GM19351 (cell line): ENCODE results near the gene NCR1.
"Not testable (repeated sequence)": the region's sequence is repeated elsewhere in the genome, so short reads cannot be mapped to it uniquely, and the experiment has no call there.

ENCODE experiments used
- ATAC-seq: cut with Tn5 transposase; IDR thresholded peaks from one replicate; pipeline ENCODE4 v1.9.1; 2021; ENCODE audit warnings: mild to moderate bottlenecking, moderate library complexity; ENCODE audit not compliant: unreplicated experiment

The NCR1 gene

GRCh38 chr19:54905803-54906511 lies at the start of gene NCR1:
Gene NCR1, plus strand, starts transcription at chr19:54906148. Its CDS starts 40 bp downstream, at chr19:54906188.
- no peak for ATAC-seq

GRCh38 chr19:54858476-54858875 lies 47.5 kb upstream of the NCR1 start:
- not testable (repeated sequence) for ATAC-seq

- not testable (repeated sequence) for ATAC-seq
Observed at GRCh38 chr19:54859421-54859820, 46.5 kb upstream of the NCR1 start.

GRCh38 chr19:54863459-54863858 lies 42.5 kb upstream of the NCR1 start:
- not testable (repeated sequence) for ATAC-seq

GRCh38 chr19:54871696-54872095 lies 34.3 kb upstream of the NCR1 start:
- no peak for ATAC-seq

GRCh38 chr19:54873990-54874389 lies 32.0 kb upstream of the NCR1 start, which contains the start of gene FCAR:
Gene FCAR, plus strand, starts transcription at chr19:54874235. Its CDS starts 55 bp downstream, at chr19:54874290.
- ATAC-seq, result no peak

GRCh38 chr19:54875506-54875905 lies 30.4 kb upstream of the NCR1 start:
- no peak for ATAC-seq

GRCh38 chr19:54877471-54877870 lies 28.5 kb upstream of the NCR1 start:
- no peak for ATAC-seq

GRCh38 chr19:54881884-54882283 lies 24.1 kb upstream of the NCR1 start:
- ATAC-seq, result no peak

GRCh38 chr19:54882758-54883157 lies 23.2 kb upstream of the NCR1 start:
- ATAC-seq, result no peak

GRCh38 chr19:54883228-54883627 lies 22.7 kb upstream of the NCR1 start:
- ATAC-seq, result no peak

- ATAC-seq, result no peak
Observed at GRCh38 chr19:54888239-54888638, 17.7 kb upstream of the NCR1 start.

GRCh38 chr19:54889566-54889965 lies 16.4 kb upstream of the NCR1 start:
- ATAC-seq, result no peak

- ATAC-seq, result no peak
Observed at GRCh38 chr19:54893406-54893805, 12.5 kb upstream of the NCR1 start.

- not testable (repeated sequence) for ATAC-seq
Observed at GRCh38 chr19:54894106-54894505, 11.8 kb upstream of the NCR1 start.

- ATAC-seq, result no peak
Observed at GRCh38 chr19:54896036-54896435, 9.9 kb upstream of the NCR1 start.

- not testable (repeated sequence) for ATAC-seq
Observed at GRCh38 chr19:54898685-54899084, 7.3 kb upstream of the NCR1 start.

GRCh38 chr19:54899646-54900045 lies 6.3 kb upstream of the NCR1 start:
- ATAC-seq, result not testable (repeated sequence)

- ATAC-seq, result not testable (repeated sequence)
Observed at GRCh38 chr19:54901153-54901552, 4.8 kb upstream of the NCR1 start.

- ATAC-seq, result no peak
Observed at GRCh38 chr19:54902061-54902460, 3.9 kb upstream of the NCR1 start.

- no peak for ATAC-seq
Observed at GRCh38 chr19:54903303-54903702, 2.6 kb upstream of the NCR1 start.

GRCh38 chr19:54904261-54904660 lies 1.7 kb upstream of the NCR1 start:
- ATAC-seq, result not testable (repeated sequence)

GRCh38 chr19:54905421-54905802 lies 536 bp upstream of the NCR1 start:
- ATAC-seq, result no peak
